Upper lobe of left lung (tissue), 6 donors: ENCODE data around the gene SPRY2. TPM values are rescaled to one million over a fixed set of nuclear protein-coding genes. Genes with fewer than 3 reads are reported as not detected.

Experiments used
- ATAC-seq, 2 donors: fragments of 200-7000 bp; cut with Tn5 transposase; one replicate each; pipeline ENCODE4 v1.9.1; 2022; ENCODE audit warnings: mild to moderate bottlenecking in 2 of 2, moderate library complexity in 2 of 2; ENCODE audit not compliant: low FRiP score in 2 of 2
- DNase-seq, 2 donors: peaks; one replicate each; pipeline ENCODE4 v3.0.0-alpha.2; 2019 to 2020
- H3K27ac ChIP-seq, 4 donors: fragments of 200-600 bp; sonication (generic); one replicate each; pipeline ENCODE4 v1.5.1; 2016 to 2019
- H3K27me3 ChIP-seq, 4 donors: fragments of 200-600 bp; sonication (generic); one replicate each; pipeline ENCODE4 v1.5.1; 2017 to 2019
- H3K36me3 ChIP-seq, 4 donors: fragments of 200-600 bp; sonication (generic); one replicate each; pipeline ENCODE4 v1.5.1; 2016 to 2019
- H3K4me1 ChIP-seq, 4 donors: fragments of 200-600 bp; sonication (generic); one replicate each; pipeline ENCODE4 v1.5.1; 2018 to 2019
- H3K4me3 ChIP-seq, 4 donors: fragments of 200-600 bp; sonication (generic); one replicate each; pipeline ENCODE4 v1.5.1; 2017 to 2019; ENCODE audit warnings: mild to moderate bottlenecking in 2 of 4, moderate library complexity in 1 of 4
- H3K9me3 ChIP-seq, 4 donors: fragments of 200-600 bp; sonication (generic); one replicate each; pipeline ENCODE4 v1.5.1; 2018 to 2019
- EP300 ChIP-seq, 4 donors: sonication (generic); formaldehyde crosslinking; IDR thresholded peaks; one replicate each; pipeline ENCODE4 v1.5.1; 2017; ENCODE audit warnings: antibody characterized with exemption in 4 of 4, control low read depth in 2 of 4
- POLR2A ChIP-seq, 4 donors: fragments of 450-650 bp; IDR thresholded peaks; one replicate each; pipeline ENCODE4 v1.5.1; 2016 to 2017; ENCODE audit warnings: antibody characterized with exemption in 4 of 4, mild to moderate bottlenecking in 2 of 4
- POLR2AphosphoS5 ChIP-seq, 2 donors: sonication (generic); formaldehyde crosslinking; IDR thresholded peaks; one replicate each; pipeline ENCODE4 v1.5.1; 2017; ENCODE audit warnings: antibody characterized with exemption in 2 of 2
- WGBS, 2 donors: methylation state at CpG; one replicate each; pipeline ENCODE4 v1.1.5; 2017 to 2018; 5-methylcytosine and 5-hydroxymethylcytosine counted together
- total RNA-seq, 6 donors: library from RNA; depleted of rRNA in 4 of 6; stranded (reverse); fragments of >200 nt in 4 of 6; gene quantifications; one replicate each; pipeline versions ENCODE4 v1.1.0 to v1.2.1, GENCODE V29; 2016 to 2021
- TF ChIP-seq, protein P1 (sequence below), 6 experiments: fragments of 450-650 bp in 4 of 6; fragments of 200-600 bp in 2 of 6; sonication (generic) in 2 of 6; IDR thresholded peaks; one replicate each; pipeline ENCODE4 v1.5.1; 2016 to 2019; ENCODE audit warnings: antibody characterized with exemption in 6 of 6
- donor health status: DM: no; HTN: no; CAD: no; lungs with moderate emphysema.
- donor health status: DM: no; HTN: yes; CAD: no; lungs with severe emphysema.

The SPRY2 gene
- total RNA-seq, 6 donors from 2014 or later = 19.3 to 76.3 (median 50.9) TPM

DNA sequence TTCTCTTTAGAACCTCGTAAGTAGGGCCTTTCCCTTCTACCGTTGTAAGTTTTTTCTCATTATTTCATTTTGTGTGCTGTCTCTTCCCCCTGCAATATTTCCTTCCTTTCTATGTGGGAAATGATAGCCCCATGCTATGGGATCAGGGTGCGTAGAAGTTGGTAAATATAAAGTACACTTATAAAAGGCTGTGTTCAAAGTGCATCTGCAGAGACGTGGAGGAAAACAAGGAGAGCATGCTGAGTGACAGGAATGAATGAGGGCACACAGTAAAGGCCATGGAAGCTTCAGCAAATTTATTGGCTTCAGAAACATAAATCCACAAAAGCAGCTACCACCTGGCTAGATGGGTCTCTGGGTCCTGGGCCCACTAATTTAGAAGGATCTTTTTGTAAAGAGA lies 21.6 kb upstream of the SPRY2 start:
- TF ChIP-seq, protein P1, sequence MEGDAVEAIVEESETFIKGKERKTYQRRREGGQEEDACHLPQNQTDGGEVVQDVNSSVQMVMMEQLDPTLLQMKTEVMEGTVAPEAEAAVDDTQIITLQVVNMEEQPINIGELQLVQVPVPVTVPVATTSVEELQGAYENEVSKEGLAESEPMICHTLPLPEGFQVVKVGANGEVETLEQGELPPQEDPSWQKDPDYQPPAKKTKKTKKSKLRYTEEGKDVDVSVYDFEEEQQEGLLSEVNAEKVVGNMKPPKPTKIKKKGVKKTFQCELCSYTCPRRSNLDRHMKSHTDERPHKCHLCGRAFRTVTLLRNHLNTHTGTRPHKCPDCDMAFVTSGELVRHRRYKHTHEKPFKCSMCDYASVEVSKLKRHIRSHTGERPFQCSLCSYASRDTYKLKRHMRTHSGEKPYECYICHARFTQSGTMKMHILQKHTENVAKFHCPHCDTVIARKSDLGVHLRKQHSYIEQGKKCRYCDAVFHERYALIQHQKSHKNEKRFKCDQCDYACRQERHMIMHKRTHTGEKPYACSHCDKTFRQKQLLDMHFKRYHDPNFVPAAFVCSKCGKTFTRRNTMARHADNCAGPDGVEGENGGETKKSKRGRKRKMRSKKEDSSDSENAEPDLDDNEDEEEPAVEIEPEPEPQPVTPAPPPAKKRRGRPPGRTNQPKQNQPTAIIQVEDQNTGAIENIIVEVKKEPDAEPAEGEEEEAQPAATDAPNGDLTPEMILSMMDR (IDR thresholded peaks at IDR 0.05) = no peak
- TF ChIP-seq EP300 (IDR thresholded peaks at IDR 0.05) (no peak), POLR2AphosphoS5 (IDR thresholded peaks at IDR 0.05) (no peak), POLR2A (IDR thresholded peaks at IDR 0.05) (no peak)
- 82 to 90% methylated on average over 4 of the region's 4 CpGs for WGBS, 2 donors
- Histone ChIP-seq H3K4me1 (peaks cover 0 to 13% (median 4%) of the 10 kb centered on the region in 4 donors), H3K36me3 (no peaks in the 10 kb centered on the region), H3K27ac (no peak overlapping the region), H3K9me3 (no peaks in the 10 kb centered on the region), H3K4me3 (no peak overlapping the region), H3K27me3 (no peaks in the 10 kb centered on the region)
- DNase-seq (no peak), ATAC-seq (no peak)

DNA sequence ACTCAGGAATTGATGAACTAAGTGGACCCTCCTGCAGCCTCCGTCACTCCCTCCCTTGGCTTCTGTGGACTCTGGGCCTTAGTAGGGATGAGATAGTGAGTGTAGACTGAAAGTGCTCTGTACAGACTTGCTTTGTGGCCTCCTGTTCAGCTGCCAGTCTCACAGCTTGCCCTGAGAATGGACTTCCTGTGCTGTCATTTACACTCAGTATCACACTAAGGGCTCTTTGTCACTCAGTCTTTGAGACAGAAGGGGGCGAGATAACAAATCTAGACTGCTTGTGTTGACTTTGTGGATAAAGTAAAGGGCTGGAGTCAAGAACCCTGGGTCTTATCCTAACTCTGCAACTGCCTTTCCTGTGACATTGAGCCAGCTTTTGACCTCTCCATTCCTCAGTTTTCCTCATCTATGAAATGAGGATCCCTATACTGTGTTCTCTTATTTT lies 21.0 kb upstream of the SPRY2 start:
- peaks cover 0 to 13% (median 4%) of the 10 kb centered on the region in 4 donors for H3K4me1 ChIP-seq
- DNase-seq = no peak
- H3K4me3 ChIP-seq = no peak overlapping the region
- TF ChIP-seq, protein P1 (IDR thresholded peaks at IDR 0.05) = no peak
- TF ChIP-seq POLR2AphosphoS5 (IDR thresholded peaks at IDR 0.05) (no peak), POLR2A (IDR thresholded peaks at IDR 0.05) (no peak)
- no peaks in the 10 kb centered on the region for H3K9me3 ChIP-seq
- ATAC-seq = no peak
- H3K27me3 ChIP-seq = no peaks in the 10 kb centered on the region
- 50 to 67% methylated on average over 2 of the region's 2 CpGs for WGBS, 2 donors
- H3K36me3 ChIP-seq = no peaks in the 10 kb centered on the region
- no peak overlapping the region for H3K27ac ChIP-seq

DNA sequence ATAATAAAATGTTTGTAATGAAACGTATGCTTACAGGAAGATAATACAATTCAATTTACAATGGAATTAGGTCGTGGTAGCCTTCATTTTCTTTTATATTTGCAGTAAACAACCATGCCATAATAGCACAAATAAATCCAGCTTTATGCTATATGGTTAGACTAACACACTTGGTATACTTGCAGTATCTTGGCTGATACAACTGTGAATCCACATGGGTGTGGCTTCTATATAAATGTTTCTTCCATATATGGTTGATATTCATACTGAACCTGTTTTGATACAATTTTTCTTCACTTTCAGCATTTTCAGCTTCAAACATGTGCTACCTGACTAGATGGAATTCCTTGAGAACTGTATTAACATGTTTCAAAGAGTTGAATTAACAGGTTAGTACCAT lies 20.4 kb upstream of the SPRY2 start:
- H3K36me3 ChIP-seq = no peaks in the 10 kb centered on the region
- ATAC-seq = no peak
- H3K4me1 ChIP-seq = peaks cover 0 to 13% (median 4%) of the 10 kb centered on the region in 4 donors
- no peak overlapping the region for H3K27ac ChIP-seq
- DNase-seq = no peak
- H3K4me3 ChIP-seq = no peak overlapping the region
- no peaks in the 10 kb centered on the region for H3K27me3 ChIP-seq
- TF ChIP-seq, protein P1 (IDR thresholded peaks at IDR 0.05) = no peak
- no peak for TF ChIP-seq POLR2A (IDR thresholded peaks at IDR 0.05)
- WGBS, 2 donors = 85 to 88% methylated on average over 2 of the region's 2 CpGs
- H3K9me3 ChIP-seq = no peaks in the 10 kb centered on the region

DNA sequence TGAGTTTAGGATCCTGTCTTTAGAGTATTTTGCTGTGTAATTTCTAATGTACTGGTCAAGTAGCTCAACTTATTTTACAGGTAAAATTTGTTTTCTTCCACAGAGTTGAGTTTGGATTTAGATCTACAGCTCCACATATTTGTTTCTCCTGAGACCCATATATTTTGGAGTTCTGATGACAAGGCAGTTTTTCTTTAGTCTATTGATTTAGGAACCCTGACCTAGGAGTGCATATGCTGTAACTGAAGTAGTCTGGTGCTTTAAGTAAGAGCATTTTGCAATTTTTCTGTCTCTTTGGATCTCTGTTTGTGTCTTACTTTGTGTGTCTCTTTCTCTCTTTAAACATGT lies 19.5 kb upstream of the SPRY2 start:
- no peaks in the 10 kb centered on the region for H3K27me3 ChIP-seq
- DNase-seq (no peak), ATAC-seq (no peak)
- H3K4me1 ChIP-seq = peaks cover 0 to 13% (median 4%) of the 10 kb centered on the region in 4 donors
- no peak overlapping the region for H3K27ac ChIP-seq
- H3K4me3 ChIP-seq = no peak overlapping the region
- H3K36me3 ChIP-seq = no peaks in the 10 kb centered on the region
- no peaks in the 10 kb centered on the region for H3K9me3 ChIP-seq
- TF ChIP-seq EP300 (IDR thresholded peaks at IDR 0.05) (no peak), POLR2AphosphoS5 (IDR thresholded peaks at IDR 0.05) (no peak), POLR2A (IDR thresholded peaks at IDR 0.05) (no peak)
- TF ChIP-seq, protein P1 (IDR thresholded peaks at IDR 0.05) = no peak

DNA sequence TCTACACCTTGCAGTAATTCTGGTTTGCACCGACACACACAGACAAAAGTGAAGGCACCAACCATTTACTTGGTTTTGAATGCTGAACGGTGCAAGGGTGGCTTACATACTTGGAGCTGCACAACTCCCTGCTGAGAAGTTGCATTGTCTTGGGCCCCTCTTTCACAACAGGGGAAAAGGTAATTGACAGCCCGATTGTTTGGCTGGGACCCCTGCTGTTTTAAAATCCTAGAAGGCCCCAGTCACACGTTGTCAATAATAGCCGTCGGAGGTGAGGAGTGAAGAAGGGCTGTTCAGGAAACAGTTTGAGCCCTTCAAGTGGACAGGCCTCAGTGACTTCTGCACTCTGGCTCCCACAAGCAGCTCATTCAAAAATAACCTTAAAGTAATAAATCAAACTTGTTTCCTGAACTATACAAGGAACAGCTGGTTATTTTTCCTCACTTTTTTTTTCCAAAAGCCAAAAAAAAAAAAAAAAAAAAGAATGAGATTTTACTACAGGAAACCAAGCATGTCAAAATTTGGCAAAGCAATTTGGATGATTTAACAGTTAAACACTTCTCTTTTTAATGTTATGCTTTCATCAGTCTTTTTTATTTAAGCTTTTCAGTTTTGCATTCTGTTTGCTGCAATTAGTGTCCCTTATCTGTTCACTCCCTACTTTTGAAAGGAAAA lies 19.0 kb upstream of the SPRY2 start:
- DNase-seq (no peak), ATAC-seq (no peak)
- Histone ChIP-seq H3K27ac (no peak overlapping the region), H3K4me3 (no peak overlapping the region), H3K9me3 (no peaks in the 10 kb centered on the region), H3K27me3 (no peaks in the 10 kb centered on the region), H3K4me1 (peaks cover 0 to 13% (median 4%) of the 10 kb centered on the region in 4 donors), H3K36me3 (no peaks in the 10 kb centered on the region)
- 21 to 28% methylated on average over 6 of the region's 6 CpGs for WGBS, 2 donors
- TF ChIP-seq POLR2A (IDR thresholded peaks at IDR 0.05) (no peak), EP300 (IDR thresholded peaks at IDR 0.05) (no peak), POLR2AphosphoS5 (IDR thresholded peaks at IDR 0.05) (no peak)
- TF ChIP-seq, protein P1 (IDR thresholded peaks at IDR 0.05) = no peak
